WI38 (cell line): ENCODE results near the gene EDN2.

Experiments used
- H3K4me3 ChIP-seq: 2 replicates; pipeline ENCODE4 v1.5.1; 2011; ENCODE audit warnings: low read depth, mild to moderate bottlenecking, control low read depth, low read length
- TF ChIP-seq, protein P1 (sequence below): IDR thresholded peaks from 2 replicates; pipeline ENCODE4 v1.5.1; 2012; ENCODE audit warnings: low read depth, mild to moderate bottlenecking, control low read depth, low read length

The EDN2 gene

DNA sequence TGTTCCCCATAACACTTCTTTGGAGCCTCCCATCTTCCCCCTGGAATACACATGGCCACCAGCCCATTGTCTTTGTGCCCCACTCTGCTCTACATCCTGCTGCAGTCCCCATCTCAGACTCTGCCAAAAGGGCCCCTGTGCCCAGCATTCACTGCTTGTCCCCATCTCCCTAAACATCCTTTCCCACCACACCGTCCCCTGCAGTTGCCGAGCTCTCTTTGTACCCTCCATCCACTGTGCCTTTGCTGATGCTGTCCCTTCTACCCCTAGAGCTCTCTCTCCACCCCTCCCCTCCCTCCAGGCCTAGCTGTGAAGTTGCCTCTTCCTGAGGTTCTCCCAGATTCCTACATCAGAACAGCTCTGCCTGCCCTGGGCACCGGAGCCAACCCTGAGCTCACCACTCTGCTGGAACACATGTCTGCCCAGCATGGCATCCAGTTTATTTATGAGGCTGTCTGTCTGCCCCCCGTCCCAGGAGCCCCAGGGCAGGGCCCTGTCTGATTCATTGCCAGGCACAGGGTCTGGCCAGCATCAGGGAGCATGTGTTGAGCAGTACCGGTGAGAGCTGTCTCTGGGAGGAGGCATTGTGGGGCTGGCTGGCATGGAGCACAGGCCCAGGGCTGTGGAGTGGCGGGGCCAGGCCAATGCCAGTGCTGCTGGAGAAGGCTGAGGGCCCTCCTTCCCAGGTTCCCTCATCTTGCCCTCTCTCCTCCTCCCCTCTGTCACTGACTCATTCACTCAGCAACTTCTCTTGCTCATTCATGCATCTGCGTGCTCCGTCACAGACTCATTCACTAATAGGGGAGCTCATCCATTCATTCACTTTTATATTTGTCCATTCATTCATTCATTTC, 28.8 kb downstream of the EDN2 start:
- TF ChIP-seq, protein P1, sequence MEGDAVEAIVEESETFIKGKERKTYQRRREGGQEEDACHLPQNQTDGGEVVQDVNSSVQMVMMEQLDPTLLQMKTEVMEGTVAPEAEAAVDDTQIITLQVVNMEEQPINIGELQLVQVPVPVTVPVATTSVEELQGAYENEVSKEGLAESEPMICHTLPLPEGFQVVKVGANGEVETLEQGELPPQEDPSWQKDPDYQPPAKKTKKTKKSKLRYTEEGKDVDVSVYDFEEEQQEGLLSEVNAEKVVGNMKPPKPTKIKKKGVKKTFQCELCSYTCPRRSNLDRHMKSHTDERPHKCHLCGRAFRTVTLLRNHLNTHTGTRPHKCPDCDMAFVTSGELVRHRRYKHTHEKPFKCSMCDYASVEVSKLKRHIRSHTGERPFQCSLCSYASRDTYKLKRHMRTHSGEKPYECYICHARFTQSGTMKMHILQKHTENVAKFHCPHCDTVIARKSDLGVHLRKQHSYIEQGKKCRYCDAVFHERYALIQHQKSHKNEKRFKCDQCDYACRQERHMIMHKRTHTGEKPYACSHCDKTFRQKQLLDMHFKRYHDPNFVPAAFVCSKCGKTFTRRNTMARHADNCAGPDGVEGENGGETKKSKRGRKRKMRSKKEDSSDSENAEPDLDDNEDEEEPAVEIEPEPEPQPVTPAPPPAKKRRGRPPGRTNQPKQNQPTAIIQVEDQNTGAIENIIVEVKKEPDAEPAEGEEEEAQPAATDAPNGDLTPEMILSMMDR = no peak
- no peak overlapping the region for H3K4me3 ChIP-seq

DNA sequence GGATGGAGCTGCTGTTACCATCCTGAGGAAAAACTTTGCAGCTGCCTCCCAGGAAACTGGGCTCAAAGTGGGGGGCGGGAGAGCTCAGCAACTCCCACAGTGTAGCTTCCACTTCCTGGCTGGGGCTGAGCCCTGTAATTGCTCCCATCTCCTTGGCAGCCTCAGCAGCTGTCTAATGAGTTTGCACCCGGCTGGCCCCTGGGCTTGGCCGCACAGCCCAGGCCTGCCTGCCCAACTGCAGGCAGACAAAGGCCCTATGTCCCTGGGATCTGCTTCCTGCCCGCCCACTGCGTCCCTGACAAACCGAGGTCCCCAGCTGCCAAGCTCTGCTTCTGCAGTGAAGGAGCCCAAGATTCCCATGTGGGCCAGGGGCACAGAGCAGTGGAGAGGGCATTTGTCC, 30.1 kb downstream of the EDN2 start:
- TF ChIP-seq, protein P1 = no peak
- no peak overlapping the region for H3K4me3 ChIP-seq

DNA sequence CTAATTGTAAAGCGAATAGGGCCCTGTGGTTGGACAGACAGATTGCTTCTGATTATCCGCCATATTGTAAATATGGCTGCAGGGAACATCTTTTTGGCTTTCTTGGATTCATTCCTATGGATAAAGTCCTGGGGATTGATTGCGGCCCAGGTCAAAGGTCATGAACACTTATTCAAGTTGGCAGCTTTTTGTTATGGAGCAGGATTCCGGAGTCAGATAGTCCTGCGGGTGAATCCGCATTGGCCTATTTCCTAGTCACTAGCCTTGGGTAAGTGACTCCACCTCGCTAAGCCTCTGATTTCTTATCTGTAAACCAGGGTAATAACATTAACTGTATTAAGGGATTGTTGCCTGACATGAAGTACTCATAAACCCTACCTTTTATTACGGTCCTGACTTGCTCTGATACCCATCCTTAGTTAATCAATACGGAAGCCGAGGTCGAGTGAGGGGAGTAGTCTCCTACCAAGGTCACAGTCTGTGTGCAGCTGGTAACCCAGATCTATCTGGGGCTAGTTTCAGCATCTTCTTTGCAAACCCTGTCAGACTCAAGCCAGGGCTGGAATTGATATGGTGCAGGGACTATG, 31.7 kb downstream of the EDN2 start:
- TF ChIP-seq, protein P1 = no peak
- no peak overlapping the region for H3K4me3 ChIP-seq

DNA sequence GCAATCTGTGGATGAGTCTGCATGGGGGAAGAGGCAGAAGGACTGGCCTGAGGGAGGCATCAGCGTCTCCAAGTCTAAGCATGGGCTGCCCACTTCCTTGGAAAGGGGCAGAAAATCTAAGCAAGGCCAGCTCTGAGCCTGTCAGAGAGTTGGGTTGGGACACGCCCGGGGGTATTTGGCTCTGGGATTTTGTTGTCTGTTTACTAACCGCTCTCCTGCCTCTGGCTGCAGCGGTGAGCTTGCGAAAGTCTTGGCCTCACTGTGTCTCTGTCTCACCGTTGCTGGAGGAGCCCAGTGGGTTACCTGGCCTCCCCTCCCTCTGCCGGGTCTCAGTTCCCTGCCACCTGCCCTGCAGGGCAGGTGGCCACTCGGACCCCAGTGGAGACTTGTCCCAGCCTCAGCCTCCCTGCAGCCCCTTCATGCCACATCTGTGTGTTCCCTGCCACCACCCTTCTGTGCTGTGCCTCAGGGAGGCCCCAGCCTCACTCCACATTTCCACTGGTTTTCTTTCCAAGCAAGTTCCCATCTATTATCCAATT, 33.7 kb downstream of the EDN2 start:
- TF ChIP-seq, protein P1 = no peak
- no peak overlapping the region for H3K4me3 ChIP-seq

DNA sequence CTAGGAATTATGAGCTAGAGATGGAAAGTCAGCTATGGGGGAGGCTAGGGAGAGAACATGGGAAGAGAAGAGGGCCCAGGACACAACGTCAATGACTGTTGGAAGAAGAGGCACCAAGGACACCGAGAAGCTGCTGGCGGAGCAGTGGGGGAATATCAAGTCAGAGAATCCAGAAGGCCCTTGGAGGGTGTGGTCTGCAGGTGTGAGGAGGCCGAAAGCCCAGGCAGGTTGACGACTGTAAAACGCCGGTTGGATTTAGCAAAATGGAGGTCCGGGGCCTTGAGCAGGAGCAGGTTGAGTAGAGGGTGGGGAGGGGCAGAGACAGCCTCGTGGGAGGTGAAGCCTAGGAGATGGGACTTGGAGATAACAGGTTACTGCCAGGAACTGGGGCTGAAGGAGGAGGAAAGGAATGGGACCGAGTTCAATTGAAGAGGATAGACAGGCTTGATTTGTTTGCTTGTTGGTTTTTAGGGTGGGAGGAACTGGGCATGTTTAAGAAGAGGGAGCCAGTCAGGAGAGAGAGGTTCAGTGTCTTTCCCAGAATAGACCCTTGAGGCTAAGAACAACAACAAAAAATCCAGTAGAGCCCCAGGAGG, 35.1 kb downstream of the EDN2 start:
- TF ChIP-seq, protein P1 = no peak
- H3K4me3 ChIP-seq = no peak overlapping the region

DNA sequence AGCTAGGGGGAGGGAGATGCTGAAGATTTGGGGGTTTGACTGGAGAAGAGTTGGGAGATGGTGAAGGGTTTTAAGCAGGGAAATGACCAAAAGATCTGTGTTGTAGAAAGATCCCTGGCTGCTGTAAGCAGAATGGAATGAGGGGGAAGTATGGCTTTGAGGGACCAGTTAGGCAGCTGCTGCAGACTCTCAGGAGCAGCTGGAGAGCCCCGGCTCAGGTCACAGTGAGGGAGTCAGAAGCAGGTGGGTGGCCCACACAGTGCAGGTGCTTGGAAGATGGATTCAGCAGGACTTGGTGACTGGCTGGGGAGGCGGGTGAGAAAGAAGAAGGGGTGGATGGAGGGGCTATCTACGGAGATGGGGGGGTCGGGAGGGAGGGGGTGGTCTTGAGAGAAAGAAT, 35.7 kb downstream of the EDN2 start:
- TF ChIP-seq, protein P1 = no peak
- no peak overlapping the region for H3K4me3 ChIP-seq
